CD4-positive, alpha-beta memory T cell (primary cell): ENCODE results near the gene MED12. TPM values are rescaled to one million over a fixed set of nuclear protein-coding genes. Genes with fewer than 3 reads are reported as not detected.
"Not testable (repeated sequence)": the region's sequence is repeated elsewhere in the genome, so short reads cannot be mapped to it uniquely, and the experiment has no call there.

Experiments used
- CTCF ChIA-PET: fragments of 350-600 bp; sonication (Branson Sonifier 250); formaldehyde crosslinking; loops from one replicate; lab custom pipeline; 2021; ENCODE audit warnings: inconsistent platforms; ENCODE audit not compliant: partially characterized antibody; lab: Charles Lee
- POLR2A ChIA-PET: fragments of 350-600 bp; sonication (Branson Sonifier 250); formaldehyde crosslinking; loops from one replicate; lab custom pipeline; 2021; ENCODE audit not compliant: partially characterized antibody; lab: Charles Lee
- DNase-seq, 5 donors: peaks; one replicate each; pipeline versions ENCODE4 v3.0.0 to v3.0.0-alpha.2; 2020 to 2022; ENCODE audit warnings: mixed read lengths in 1 of 5
- H3K27ac ChIP-seq: one replicate; pipeline ENCODE4 v1.7.0; 2013; ENCODE audit warnings: low read depth, low read length
- H3K27me3 ChIP-seq: 2 replicates; pipeline ENCODE4 v1.7.0; 2013; ENCODE audit warnings: mild to moderate bottlenecking, low read length, moderate library complexity; ENCODE audit not compliant: insufficient read depth
- H3K36me3 ChIP-seq: 2 replicates; pipeline ENCODE4 v1.7.0; 2013; ENCODE audit warnings: mild to moderate bottlenecking, low read length, moderate library complexity; ENCODE audit not compliant: insufficient read depth
- H3K4me1 ChIP-seq: 2 replicates; pipeline ENCODE4 v1.7.0; 2013; ENCODE audit warnings: mild to moderate bottlenecking, low read length, moderate library complexity; ENCODE audit not compliant: insufficient read depth
- H3K4me3 ChIP-seq, 2 donors: one replicate each; pipeline ENCODE4 v1.7.0; 2013; ENCODE audit warnings: low read length in 2 of 2, mild to moderate bottlenecking in 1 of 2
- H3K9me3 ChIP-seq, 2 donors: one replicate each; pipeline ENCODE4 v1.7.0; 2013; ENCODE audit warnings: low read length in 2 of 2, control low read depth in 1 of 2; ENCODE audit not compliant: control insufficient read depth in 1 of 2
- H3K27ac Mint-ChIP-seq, 7 donors: one replicate each; pipeline ENCODE4 v1.8.0; 2020 to 2021; ENCODE audit warnings: mixed read lengths in 7 of 7, mild to moderate bottlenecking in 6 of 7, inconsistent platforms in 3 of 7, moderate library complexity in 3 of 7
- H3K27me3 Mint-ChIP-seq, 2 donors: one replicate each; pipeline ENCODE4 v1.8.0; 2020 to 2021; ENCODE audit warnings: mixed read lengths in 2 of 2
- H3K36me3 Mint-ChIP-seq, 2 donors: one replicate each; pipeline ENCODE4 v1.8.0; 2020 to 2021; ENCODE audit warnings: mixed read lengths in 2 of 2, inconsistent platforms in 1 of 2, mild to moderate bottlenecking in 1 of 2
- H3K4me1 Mint-ChIP-seq, 4 donors: one replicate each; pipeline ENCODE4 v1.8.0; 2020 to 2021; ENCODE audit warnings: mixed read lengths in 4 of 4, mild to moderate bottlenecking in 1 of 4
- H3K4me3 Mint-ChIP-seq, 8 donors: one replicate each; pipeline ENCODE4 v1.8.0; 2020 to 2021; ENCODE audit warnings: mixed read lengths in 8 of 8, mild to moderate bottlenecking in 7 of 8, moderate library complexity in 6 of 8, inconsistent platforms in 3 of 8
- H3K9me3 Mint-ChIP-seq, 8 donors: one replicate each; pipeline ENCODE4 v1.8.0; 2020 to 2021; ENCODE audit warnings: mixed read lengths in 8 of 8, mild to moderate bottlenecking in 5 of 8, inconsistent platforms in 3 of 8, moderate library complexity in 1 of 8
- intact Hi-C: fragments of 100-400 bp; cut with micrococcal nuclease; formaldehyde crosslinking; loops from one replicate; pipeline ENCODE4 v1.15.1; 2023
- polyA plus RNA-seq, 2 donors: library from polyadenylated mRNA; unstranded; fragments of 300-500 nt; fragmentation: Illumina TruSeq; gene quantifications; one replicate each; pipeline ENCODE4 v1.2.3, GENCODE V29; 2021
- total RNA-seq, 2 experiments: library from RNA; stranded (reverse); gene quantifications; one replicate each; pipeline ENCODE4 v1.2.3, GENCODE V29; 2021

Gene MED12
- total and polyA plus RNA-seq, 4 experiments from 2014 or later, result 3.4 to 89.9 (median 51.6) TPM

DNA sequence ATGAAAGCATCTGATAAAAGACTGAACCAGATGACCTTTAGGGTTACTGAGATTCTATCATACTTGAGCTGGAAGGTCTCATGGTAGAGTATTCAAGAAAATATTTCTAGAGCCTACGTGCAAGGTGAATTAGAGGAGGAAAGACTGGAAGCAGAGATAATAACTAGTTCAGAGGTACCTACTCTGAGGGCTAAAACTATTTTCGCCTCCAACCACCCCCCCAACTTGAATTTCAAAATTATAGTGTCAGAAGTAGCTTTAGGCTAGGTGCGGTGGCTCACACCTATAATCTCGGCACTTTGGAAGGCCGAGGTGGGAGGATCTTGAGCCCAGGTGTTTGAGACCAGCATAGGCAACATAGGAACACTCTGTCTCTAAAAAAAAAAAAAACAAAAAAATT, 57.1 kb downstream of the MED12 start:
- Histone ChIP-seq H3K36me3 (no peaks in the 10 kb centered on the region), H3K4me3 (no peak overlapping the region), H3K27ac (no peak overlapping the region), H3K4me1 (no peaks in the 10 kb centered on the region), H3K27me3 (no peaks in the 10 kb centered on the region), H3K9me3 (no peaks in the 10 kb centered on the region)
- no peaks in the 10 kb centered on the region for H3K27me3 Mint-ChIP-seq
- intact Hi-C loops, result no loop called here
- H3K27ac Mint-ChIP-seq, result no peak overlapping the region
- POLR2A ChIA-PET, result no interaction called here
- H3K4me3 Mint-ChIP-seq, result no peak overlapping the region
- peaks cover 5 to 15% (median 7%) of the 10 kb centered on the region in 4 donors for H3K4me1 Mint-ChIP-seq
- peaks cover 0 to 1% (median 0%) of the 10 kb centered on the region in 8 donors for H3K9me3 Mint-ChIP-seq
- no peak for DNase-seq
- CTCF ChIA-PET, result interaction anchor here (0.7 kb wide), 1 partner anchor 836 kb away, joined by 3 read pairs; no protein-coding TSS in a partner anchor
- H3K36me3 Mint-ChIP-seq, result peaks cover 0 to 26% of the 10 kb centered on the region in 2 donors

DNA sequence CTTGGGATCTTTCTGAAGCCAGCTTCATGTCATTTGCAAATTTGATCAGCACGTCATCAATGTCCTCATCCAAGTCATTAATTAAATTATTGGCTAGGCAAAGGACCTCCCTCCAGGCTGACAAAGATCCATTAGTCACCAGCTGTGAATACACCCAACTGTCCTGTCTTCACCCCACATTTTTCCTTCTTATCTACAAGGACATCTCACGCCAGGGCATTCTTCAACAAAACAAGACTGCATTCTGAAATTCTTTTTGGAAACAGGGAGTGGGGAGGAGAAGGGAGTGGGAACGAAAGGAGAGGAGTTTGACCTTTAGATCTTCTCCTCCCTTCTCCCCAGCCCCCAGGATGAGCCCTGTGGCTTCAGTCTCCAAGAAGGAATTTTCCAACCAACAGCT, 58.9 kb downstream of the MED12 start:
- Mint-ChIP-seq H3K9me3 (peaks cover 0 to 1% (median 0%) of the 10 kb centered on the region in 8 donors), H3K27ac (no peak overlapping the region), H3K36me3 (peaks cover 0 to 33% of the 10 kb centered on the region in 2 donors), H3K4me3 (no peak overlapping the region), H3K4me1 (peaks cover 7 to 14% (median 12%) of the 10 kb centered on the region in 4 donors), H3K27me3 (no peaks in the 10 kb centered on the region)
- ChIA-PET CTCF (interaction anchor here (0.5 to 3.2 kb wide), 4 partner anchors 27 to 408 kb away, joined by 3 to 11 read pairs (median 4); no protein-coding TSS in a partner anchor), POLR2A (interaction anchor here (1.4 kb wide), 1 partner anchor 76 kb away, joined by 3 read pairs; no protein-coding TSS in a partner anchor)
- intact Hi-C loops, result no loop called here
- H3K27me3 ChIP-seq, result no peaks in the 10 kb centered on the region
- H3K4me3 ChIP-seq, result no peak overlapping the region
- no peaks in the 10 kb centered on the region for H3K36me3 ChIP-seq
- no peak overlapping the region for H3K27ac ChIP-seq
- no peaks in the 10 kb centered on the region for H3K9me3 ChIP-seq
- DNase-seq, result no peak
- no peaks in the 10 kb centered on the region for H3K4me1 ChIP-seq

DNA sequence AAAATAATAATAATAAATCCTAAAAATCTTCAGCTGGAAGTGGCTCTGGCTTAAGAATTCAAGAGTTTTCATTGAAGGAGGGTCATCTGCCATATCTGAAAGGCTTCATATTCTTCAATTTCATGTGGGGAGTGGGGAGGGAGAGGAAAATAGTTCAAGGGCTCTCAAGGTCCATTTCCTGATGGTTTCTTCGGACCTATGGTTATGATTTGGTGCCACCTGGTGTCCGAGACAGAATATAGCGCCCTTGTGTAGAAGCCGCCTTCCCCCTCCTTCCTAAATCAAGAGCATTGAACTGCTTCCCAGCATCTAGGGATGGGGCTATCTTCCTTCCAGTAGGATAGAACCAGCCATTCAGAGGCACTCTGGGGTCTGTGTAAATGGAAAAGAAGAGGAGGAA, 60.5 kb downstream of the MED12 start:
- peaks cover 8% of the 10 kb centered on the region for H3K4me1 ChIP-seq
- Mint-ChIP-seq H3K27me3 (no peaks in the 10 kb centered on the region), H3K4me1 (peaks cover 5 to 23% (median 16%) of the 10 kb centered on the region in 4 donors), H3K9me3 (peaks cover 0 to 1% (median 0%) of the 10 kb centered on the region in 8 donors), H3K36me3 (peaks cover 0 to 29% of the 10 kb centered on the region in 2 donors), H3K4me3 (no peak overlapping the region), H3K27ac (peak overlapping the region in 6 of 7 donors; percentile 14 to 86 (median 71))
- no peak overlapping the region for H3K27ac ChIP-seq
- no peak overlapping the region for H3K4me3 ChIP-seq
- intact Hi-C loops, result loop anchor here (1.0 to 2.0 kb wide), 4 partner anchors 50 to 410 kb away; no protein-coding TSS in a partner anchor
- ChIA-PET CTCF (interaction anchor here (1.3 to 4.9 kb wide), 10 partner anchors 12 to 728 kb away, joined by 3 to 31 read pairs (median 6); no protein-coding TSS in a partner anchor), POLR2A (interaction anchor here (1.4 kb wide), 2 partner anchors 17 to 78 kb away, joined by 3 read pairs; no protein-coding TSS in a partner anchor)
- no peaks in the 10 kb centered on the region for H3K36me3 ChIP-seq
- peak in 4 of 5 donors; percentile 39 to 54 (median 45) for DNase-seq
- H3K9me3 ChIP-seq, result no peaks in the 10 kb centered on the region
- no peaks in the 10 kb centered on the region for H3K27me3 ChIP-seq

DNA sequence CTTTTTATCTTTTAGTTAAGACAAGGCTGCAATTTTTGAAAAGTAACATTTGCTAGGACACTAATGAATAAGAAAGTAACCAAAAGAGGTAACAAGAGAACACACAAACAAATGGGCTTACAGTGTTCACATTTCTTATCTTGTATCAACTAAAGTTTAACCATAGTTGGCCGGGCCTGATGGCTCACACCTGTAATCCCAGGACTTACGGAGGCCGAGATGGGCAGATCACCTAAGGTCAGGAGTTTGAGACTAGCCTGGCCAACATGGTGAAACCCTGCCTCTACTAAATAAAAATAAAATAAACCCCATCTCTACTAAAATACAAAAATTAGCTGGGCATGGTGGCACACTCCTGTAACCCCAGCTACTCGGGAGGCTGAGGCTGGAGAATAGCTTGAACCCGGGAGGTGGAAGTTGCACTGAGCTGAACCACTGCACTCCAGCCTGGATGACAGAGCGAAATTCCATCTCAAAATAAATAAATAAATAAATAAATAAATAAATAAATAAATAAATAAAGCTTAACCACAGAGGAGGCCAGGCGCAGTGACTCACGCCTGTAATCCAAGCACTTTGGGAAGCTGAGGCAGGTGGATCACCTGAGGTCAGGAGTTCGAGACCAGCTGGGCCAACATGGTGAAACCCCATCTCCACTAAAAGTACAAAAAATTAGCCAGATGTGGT, 62.3 kb downstream of the MED12 start:
- H3K27me3 Mint-ChIP-seq, H3K4me3 ChIP-seq, H3K36me3 ChIP-seq, H3K9me3 ChIP-seq, H3K27me3 ChIP-seq, DNase-seq, H3K4me1 ChIP-seq, H3K9me3 Mint-ChIP-seq: not testable (repeated sequence)
- Mint-ChIP-seq H3K4me3 (peak overlapping the region in 5 of 8 donors; percentile 10 to 46 (median 30)), H3K27ac (peak overlapping the region in 5 of 7 donors; percentile 43 to 80 (median 66)), H3K36me3 (peaks cover 0 to 24% of the 10 kb centered on the region in 2 donors), H3K4me1 (peaks cover 5 to 23% (median 16%) of the 10 kb centered on the region in 4 donors)
- CTCF ChIA-PET, result interaction anchor here (0.7 to 4.9 kb wide), 6 partner anchors 43 to 411 kb away, joined by 3 to 31 read pairs (median 6); no protein-coding TSS in a partner anchor
- peak overlapping the region; percentile 85 for H3K27ac ChIP-seq
- intact Hi-C loops, result loop anchor here (1.0 to 5.0 kb wide), 3 partner anchors 68 to 186 kb away; partner anchors contain the start of genes IL2RG, SNX12 and TAF1
- POLR2A ChIA-PET, result interaction anchor here (1.0 to 4.0 kb wide), 8 partner anchors 16 to 185 kb away, joined by 4 to 67 read pairs (median 22); partner anchors contain the start of genes IL2RG, MED12, NONO and SNX12

DNA sequence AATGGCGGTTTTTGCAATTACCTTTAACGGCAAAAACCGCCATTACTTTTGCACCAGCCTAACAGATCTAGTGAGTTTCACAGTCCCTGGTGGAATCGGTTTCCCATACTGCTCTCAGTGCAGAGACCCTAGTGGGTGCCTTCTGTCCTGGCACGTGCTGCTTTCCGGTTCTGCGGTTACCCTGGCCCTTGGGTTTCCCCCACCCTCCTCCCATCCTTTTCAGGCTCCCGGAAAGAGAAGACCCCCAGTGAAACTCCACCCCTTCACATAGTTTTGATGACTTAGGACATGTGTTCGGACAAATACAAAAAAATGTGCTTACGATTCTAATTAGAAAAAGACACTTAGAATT, 63.1 kb downstream of the MED12 start:
- no peaks in the 10 kb centered on the region for H3K9me3 Mint-ChIP-seq
- peak overlapping the region; percentile 91 to 98 (median 94) for H3K4me3 Mint-ChIP-seq
- POLR2A ChIA-PET, result interaction anchor here (0.6 to 4.0 kb wide), 16 partner anchors 9 to 730 kb away, joined by 3 to 67 read pairs (median 7); partner anchors contain the start of genes FOXO4, IL2RG, MED12 and NONO
- CTCF ChIA-PET, result interaction anchor here (1.0 to 4.9 kb wide), 7 partner anchors 15 to 211 kb away, joined by 3 to 31 read pairs (median 6); partner anchors contain the start of gene NONO
- no peaks in the 10 kb centered on the region for H3K9me3 ChIP-seq
- H3K27me3 Mint-ChIP-seq, result no peaks in the 10 kb centered on the region
- H3K27ac ChIP-seq, result peak overlapping the region; percentile 85
- peaks cover 0 to 21% of the 10 kb centered on the region in 2 donors for H3K36me3 Mint-ChIP-seq
- peaks cover 5 to 23% (median 16%) of the 10 kb centered on the region in 4 donors for H3K4me1 Mint-ChIP-seq
- H3K27me3 ChIP-seq, result no peaks in the 10 kb centered on the region
- DNase-seq, result peak in 1 of 5 donors; percentile 70
- peak overlapping the region; percentile 67 to 81 for H3K4me3 ChIP-seq
- intact Hi-C loops, result loop anchor here (1.0 to 5.0 kb wide), 3 partner anchors 69 to 185 kb away; partner anchors contain the start of genes IL2RG, SNX12 and TAF1
- no peaks in the 10 kb centered on the region for H3K36me3 ChIP-seq
- H3K27ac Mint-ChIP-seq, result peak overlapping the region; percentile 94 to 99 (median 98)
- H3K4me1 ChIP-seq, result peaks cover 8% of the 10 kb centered on the region

DNA sequence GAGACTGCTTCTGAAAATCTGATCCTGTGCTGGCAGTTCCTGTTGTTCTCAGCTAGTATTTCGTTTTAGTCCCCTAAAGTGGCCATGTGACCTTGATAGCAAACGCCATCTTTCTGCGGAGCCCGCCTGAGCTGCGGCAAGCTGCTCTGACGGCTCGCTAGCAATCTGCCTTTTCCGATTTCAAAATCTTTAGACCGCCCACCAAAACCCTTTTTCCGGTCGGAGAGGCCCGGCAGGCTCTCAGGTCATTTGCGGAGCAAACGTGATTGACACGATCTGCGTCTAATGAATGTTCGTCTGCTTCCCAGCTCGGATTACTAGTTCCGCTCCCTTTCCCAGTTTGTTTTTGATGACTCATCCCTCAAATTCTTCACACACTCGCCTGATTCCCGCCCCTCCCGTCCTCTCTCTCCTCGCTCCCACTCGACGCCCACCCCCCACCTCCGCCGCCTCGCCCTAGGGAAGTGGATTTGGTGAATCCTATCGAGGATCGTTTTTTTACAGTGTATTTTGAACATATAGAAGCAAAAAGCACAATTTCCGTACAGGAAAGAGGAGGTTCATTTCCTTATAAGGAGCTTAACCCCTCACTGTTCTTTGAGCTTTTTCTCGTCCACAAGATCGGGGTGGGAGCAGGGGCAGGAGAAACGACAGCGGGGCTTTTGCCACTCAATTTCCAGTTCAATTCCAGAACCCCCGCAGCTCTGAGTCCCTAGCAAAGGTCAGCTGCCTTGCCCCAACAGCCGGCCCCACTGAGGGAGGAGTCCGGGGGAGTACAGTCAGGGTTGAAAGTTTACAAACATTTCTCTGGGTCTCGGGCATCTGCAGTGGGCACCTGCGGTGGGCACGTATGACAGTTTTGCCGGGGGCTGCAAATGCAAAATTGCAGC, 63.8 kb downstream of the MED12 start:
- peaks cover 5 to 27% (median 19%) of the 10 kb centered on the region in 4 donors for H3K4me1 Mint-ChIP-seq
- no peaks in the 10 kb centered on the region for H3K36me3 ChIP-seq
- peaks cover 0 to 18% of the 10 kb centered on the region in 2 donors for H3K36me3 Mint-ChIP-seq
- DNase-seq, result peak; percentile 81 to 91 (median 84)
- H3K4me3 ChIP-seq, result peak overlapping the region; percentile 67 to 81
- H3K27me3 Mint-ChIP-seq, result no peaks in the 10 kb centered on the region
- peaks cover 8% of the 10 kb centered on the region for H3K4me1 ChIP-seq
- intact Hi-C loops, result loop anchor here (1.0 to 5.0 kb wide), 8 partner anchors 15 to 212 kb away; partner anchors contain the start of genes FOXO4, IL2RG, NONO and SNX12
- H3K27me3 ChIP-seq, result no peaks in the 10 kb centered on the region
- ChIA-PET CTCF (interaction anchor here (0.8 to 4.9 kb wide), 8 partner anchors 10 to 212 kb away, joined by 3 to 31 read pairs (median 6); partner anchors contain the start of genes NONO and ZMYM3), POLR2A (interaction anchor here (0.6 to 4.0 kb wide), 18 partner anchors 9 to 730 kb away, joined by 3 to 67 read pairs (median 6); partner anchors contain the start of genes FOXO4, IL2RG, MED12 and NONO)
- H3K9me3 ChIP-seq, result no peaks in the 10 kb centered on the region
- H3K9me3 Mint-ChIP-seq, result no peaks in the 10 kb centered on the region
- peak overlapping the region; percentile 91 to 98 (median 94) for H3K4me3 Mint-ChIP-seq
- H3K27ac Mint-ChIP-seq, result peak overlapping the region; percentile 94 to 99 (median 98)
- H3K27ac ChIP-seq, result peak overlapping the region; percentile 85
